Measurements from ENCODE around the gene SELENOV.

GRCh38 chr19:39518975-39519374, 4.0 kb downstream of the SELENOV start:
- no peak for TF ChIP-seq RAD21 (IDR thresholded peaks at IDR 0.05; ENCODE audit: low read depth)
- TF ChIP-seq CTCF (IDR thresholded peaks at IDR 0.05 in 2 of 3, conservative IDR thresholded peaks at IDR 0.05 in 1 of 3; ENCODE audit: borderline replicate concordance in 1 of 3, insufficient read depth in 1 of 3, low read depth in 2 of 3, low read length in 2 of 3), result no peak
- no peak for TF ChIP-seq EZH2 (IDR thresholded peaks at IDR 0.05)
- no peak for TF ChIP-seq POLR2A (IDR thresholded peaks at IDR 0.05; ENCODE audit: borderline replicate concordance, extremely low read depth, insufficient read depth, insufficient read length)
- no peak for TF ChIP-seq EZH2phosphoT487 (IDR thresholded peaks at IDR 0.05; ENCODE audit: borderline replicate concordance)
- TF ChIP-seq, protein P1, sequence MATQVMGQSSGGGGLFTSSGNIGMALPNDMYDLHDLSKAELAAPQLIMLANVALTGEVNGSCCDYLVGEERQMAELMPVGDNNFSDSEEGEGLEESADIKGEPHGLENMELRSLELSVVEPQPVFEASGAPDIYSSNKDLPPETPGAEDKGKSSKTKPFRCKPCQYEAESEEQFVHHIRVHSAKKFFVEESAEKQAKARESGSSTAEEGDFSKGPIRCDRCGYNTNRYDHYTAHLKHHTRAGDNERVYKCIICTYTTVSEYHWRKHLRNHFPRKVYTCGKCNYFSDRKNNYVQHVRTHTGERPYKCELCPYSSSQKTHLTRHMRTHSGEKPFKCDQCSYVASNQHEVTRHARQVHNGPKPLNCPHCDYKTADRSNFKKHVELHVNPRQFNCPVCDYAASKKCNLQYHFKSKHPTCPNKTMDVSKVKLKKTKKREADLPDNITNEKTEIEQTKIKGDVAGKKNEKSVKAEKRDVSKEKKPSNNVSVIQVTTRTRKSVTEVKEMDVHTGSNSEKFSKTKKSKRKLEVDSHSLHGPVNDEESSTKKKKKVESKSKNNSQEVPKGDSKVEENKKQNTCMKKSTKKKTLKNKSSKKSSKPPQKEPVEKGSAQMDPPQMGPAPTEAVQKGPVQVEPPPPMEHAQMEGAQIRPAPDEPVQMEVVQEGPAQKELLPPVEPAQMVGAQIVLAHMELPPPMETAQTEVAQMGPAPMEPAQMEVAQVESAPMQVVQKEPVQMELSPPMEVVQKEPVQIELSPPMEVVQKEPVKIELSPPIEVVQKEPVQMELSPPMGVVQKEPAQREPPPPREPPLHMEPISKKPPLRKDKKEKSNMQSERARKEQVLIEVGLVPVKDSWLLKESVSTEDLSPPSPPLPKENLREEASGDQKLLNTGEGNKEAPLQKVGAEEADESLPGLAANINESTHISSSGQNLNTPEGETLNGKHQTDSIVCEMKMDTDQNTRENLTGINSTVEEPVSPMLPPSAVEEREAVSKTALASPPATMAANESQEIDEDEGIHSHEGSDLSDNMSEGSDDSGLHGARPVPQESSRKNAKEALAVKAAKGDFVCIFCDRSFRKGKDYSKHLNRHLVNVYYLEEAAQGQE (IDR thresholded peaks at IDR 0.05; ENCODE audit: low read depth), result no peak
- TF ChIP-seq SP1 (IDR thresholded peaks at IDR 0.05; ENCODE audit: low read depth), result no peak
- TF ChIP-seq POLR2AphosphoS5 (IDR thresholded peaks at IDR 0.05; ENCODE audit: low read depth, low read length), result no peak
- no peak for TF ChIP-seq JUND (IDR thresholded peaks at IDR 0.05)
- no peak for TF ChIP-seq FOSL1 (IDR thresholded peaks at IDR 0.05; ENCODE audit: low read depth)

Measured in HCT116 (cell line).